ENCODE measurements around the gene ANP32B. TPM values are rescaled to one million over a fixed set of nuclear protein-coding genes. Genes with fewer than 3 reads are reported as not detected.

Gene ANP32B
- polyA plus RNA-seq, 1 of the 3 experiments (the other 2 are of a cell fraction) = 28.4 TPM

DNA sequence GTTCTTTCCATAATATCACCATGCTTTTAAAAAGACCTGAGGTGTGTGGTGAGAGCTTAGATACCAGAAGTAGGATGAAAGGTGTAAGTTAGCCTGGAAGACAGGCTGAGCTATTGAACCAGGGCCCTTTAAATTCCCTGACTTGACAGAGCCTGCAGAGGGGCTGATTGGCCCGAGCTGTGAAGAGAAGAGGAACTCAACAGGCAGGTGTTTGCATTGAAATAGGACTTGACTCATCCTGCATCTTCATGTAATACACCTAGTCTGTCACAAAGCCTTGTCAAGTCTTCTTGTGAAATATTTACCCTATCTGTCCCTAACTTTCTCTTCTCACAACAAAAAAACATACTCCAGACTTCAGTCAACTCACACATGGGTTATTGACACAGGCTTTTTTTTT, 16.6 kb upstream of the ANP32B start:
- no peaks in the 10 kb centered on the region for H3F3A ChIP-seq (replicated peaks; ENCODE audit: insufficient read depth)
- H3K9ac ChIP-seq = no peak overlapping the region
- ChIA-PET CTCF (interaction anchor here (1.0 kb wide), 1 partner anchor 11 kb away, joined by 3 read pairs; no protein-coding TSS in a partner anchor), POLR2A (no interaction called here)
- 40% methylated on average over 1 of the region's 1 CpG for WGBS (ENCODE audit: low lambda C conversion rate)
- no peaks in the 10 kb centered on the region for H3K36me3 ChIP-seq (replicated peaks in 1 of 2; ENCODE audit: control insufficient read depth in 1 of 2, insufficient read depth in 2 of 2, low read length in 1 of 2)
- no peak for TF ChIP-seq RXRA (IDR thresholded peaks at IDR 0.05; ENCODE audit: borderline replicate concordance, low read depth)
- H3K4me2 ChIP-seq = no peak overlapping the region
- no peaks in the 10 kb centered on the region for H3K4me1 ChIP-seq (ENCODE audit: control insufficient read depth in 1 of 2, insufficient read depth in 2 of 2, low read depth in 1 of 2, low read length in 1 of 2)
- no peaks in the 10 kb centered on the region for H3K79me2 ChIP-seq (ENCODE audit: insufficient read depth)
- H3K27ac ChIP-seq (ENCODE audit: low read depth in 2 of 2, low read length in 1 of 2) = no peak overlapping the region
- H3K4me3 ChIP-seq (ENCODE audit: low read depth in 2 of 2, low read length in 1 of 2) = no peak overlapping the region
- H3K27me3 ChIP-seq (ENCODE audit: insufficient read depth) = peaks cover 20% of the 10 kb centered on the region; the same call in 1 of the 2 replicates
- no peak for DNase-seq
- H2AFZ ChIP-seq (ENCODE audit: low read depth) = no peak overlapping the region
- no peaks in the 10 kb centered on the region for H3K9me2 ChIP-seq
- no peaks in the 10 kb centered on the region for H3K9me3 ChIP-seq
- H4K20me1 ChIP-seq (ENCODE audit: insufficient read depth) = no peaks in the 10 kb centered on the region

- no peaks in the 10 kb centered on the region for H3F3A ChIP-seq (replicated peaks; ENCODE audit: insufficient read depth)
- H3K36me3 ChIP-seq (replicated peaks in 1 of 2; ENCODE audit: control insufficient read depth in 1 of 2, insufficient read depth in 2 of 2, low read length in 1 of 2) = no peaks in the 10 kb centered on the region
- no peak overlapping the region for H3K4me2 ChIP-seq
- ChIA-PET CTCF (interaction anchor here (0.6 kb wide), 1 partner anchor 13 kb away, joined by 3 read pairs; no protein-coding TSS in a partner anchor), POLR2A (no interaction called here)
- H3K9ac ChIP-seq = no peak overlapping the region
- H3K9me3 ChIP-seq = no peaks in the 10 kb centered on the region
- TF ChIP-seq, protein P1, sequence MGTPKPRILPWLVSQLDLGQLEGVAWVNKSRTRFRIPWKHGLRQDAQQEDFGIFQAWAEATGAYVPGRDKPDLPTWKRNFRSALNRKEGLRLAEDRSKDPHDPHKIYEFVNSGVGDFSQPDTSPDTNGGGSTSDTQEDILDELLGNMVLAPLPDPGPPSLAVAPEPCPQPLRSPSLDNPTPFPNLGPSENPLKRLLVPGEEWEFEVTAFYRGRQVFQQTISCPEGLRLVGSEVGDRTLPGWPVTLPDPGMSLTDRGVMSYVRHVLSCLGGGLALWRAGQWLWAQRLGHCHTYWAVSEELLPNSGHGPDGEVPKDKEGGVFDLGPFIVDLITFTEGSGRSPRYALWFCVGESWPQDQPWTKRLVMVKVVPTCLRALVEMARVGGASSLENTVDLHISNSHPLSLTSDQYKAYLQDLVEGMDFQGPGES (IDR thresholded peaks at IDR 0.05; ENCODE audit: low read depth, low read length) = no peak
- no peak for TF ChIP-seq MAX (IDR thresholded peaks at IDR 0.05; ENCODE audit: low read depth)
- TF ChIP-seq EZH2phosphoT487 (IDR thresholded peaks at IDR 0.05; ENCODE audit: borderline replicate concordance, low read depth) = no peak
- TF ChIP-seq POLR2AphosphoS5 (IDR thresholded peaks at IDR 0.05; ENCODE audit: low read depth, low read length) = no peak
- TF ChIP-seq YY1 (IDR thresholded peaks at IDR 0.05; ENCODE audit: low read depth) = no peak
- no peak overlapping the region for H3K4me3 ChIP-seq (ENCODE audit: low read depth in 2 of 2, low read length in 1 of 2)
- no peak for DNase-seq
- no peaks in the 10 kb centered on the region for H3K4me1 ChIP-seq (ENCODE audit: control insufficient read depth in 1 of 2, insufficient read depth in 2 of 2, low read depth in 1 of 2, low read length in 1 of 2)
- H3K9me2 ChIP-seq = no peaks in the 10 kb centered on the region
- H3K27me3 ChIP-seq (ENCODE audit: insufficient read depth) = peaks cover 28% of the 10 kb centered on the region; the same call in 1 of the 2 replicates
- no peaks in the 10 kb centered on the region for H3K79me2 ChIP-seq (ENCODE audit: insufficient read depth)
- WGBS (ENCODE audit: low lambda C conversion rate) = 59% methylated on average over 2 of the region's 2 CpGs
- H2AFZ ChIP-seq (ENCODE audit: low read depth) = no peak overlapping the region
- no peak overlapping the region for H3K27ac ChIP-seq (ENCODE audit: low read depth in 2 of 2, low read length in 1 of 2)
- no peaks in the 10 kb centered on the region for H4K20me1 ChIP-seq (ENCODE audit: insufficient read depth)
Observed at GRCh38 chr9:97969014-97969413, 14.1 kb upstream of the ANP32B start.

DNA sequence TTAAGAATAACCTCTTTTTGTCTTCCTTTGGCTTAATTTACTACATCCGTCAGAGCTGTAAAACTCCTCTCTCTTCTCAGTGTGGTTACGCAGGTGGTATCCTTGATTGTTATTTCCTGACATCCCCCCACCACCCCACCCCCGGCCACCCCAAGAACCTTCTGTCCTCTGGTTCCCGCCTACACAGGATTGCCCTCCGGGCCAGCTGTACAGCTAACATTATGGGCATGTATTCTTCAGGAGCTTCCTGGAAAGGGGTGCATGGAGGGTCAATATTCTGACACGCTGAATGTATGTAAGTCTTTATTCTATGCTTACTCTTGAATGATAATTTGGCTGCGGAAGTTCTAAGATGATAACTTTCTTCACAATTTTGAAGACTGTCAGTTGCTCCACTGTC, 13.0 kb upstream of the ANP32B start:
- Histone ChIP-seq H4K20me1 (ENCODE audit: insufficient read depth) (no peaks in the 10 kb centered on the region), H3K36me3 (replicated peaks in 1 of 2; ENCODE audit: control insufficient read depth in 1 of 2, insufficient read depth in 2 of 2, low read length in 1 of 2) (no peaks in the 10 kb centered on the region), H3K27ac (ENCODE audit: low read depth in 2 of 2, low read length in 1 of 2) (no peak overlapping the region), H2AFZ (ENCODE audit: low read depth) (no peak overlapping the region), H3K9ac (no peak overlapping the region), H3K4me3 (ENCODE audit: low read depth in 2 of 2, low read length in 1 of 2) (no peak overlapping the region), H3K4me2 (no peak overlapping the region), H3K9me2 (no peaks in the 10 kb centered on the region), H3F3A (replicated peaks; ENCODE audit: insufficient read depth) (no peaks in the 10 kb centered on the region), H3K79me2 (ENCODE audit: insufficient read depth) (no peaks in the 10 kb centered on the region), H3K9me3 (no peaks in the 10 kb centered on the region), H3K4me1 (ENCODE audit: control insufficient read depth in 1 of 2, insufficient read depth in 2 of 2, low read depth in 1 of 2, low read length in 1 of 2) (no peaks in the 10 kb centered on the region), H3K27me3 (ENCODE audit: insufficient read depth) (peaks cover 25% of the 10 kb centered on the region; the same call in 1 of the 2 replicates)
- ChIA-PET CTCF (interaction anchor here (0.8 to 2.9 kb wide), 2 partner anchors 13 to 47 kb away, joined by 3 to 16 read pairs; partner anchors contain the start of gene ANP32B), POLR2A (no interaction called here)
- WGBS (ENCODE audit: low lambda C conversion rate) = 64% methylated on average over 7 of the region's 7 CpGs
- DNase-seq = no peak
- TF ChIP-seq YY1 (IDR thresholded peaks at IDR 0.05; ENCODE audit: low read depth) = no peak
- no peak for TF ChIP-seq CHD2 (IDR thresholded peaks at IDR 0.05; ENCODE audit: low read length, partially characterized antibody)
- no peak for TF ChIP-seq SIN3A (IDR thresholded peaks at IDR 0.05; ENCODE audit: borderline replicate concordance, low read depth, low read length)
- TF ChIP-seq EP300 (IDR thresholded peaks at IDR 0.05; ENCODE audit: borderline replicate concordance in 1 of 2, low read depth in 1 of 2, low read length in 1 of 2) = no peak
- no peak for TF ChIP-seq GABPA (IDR thresholded peaks at IDR 0.05; ENCODE audit: low read depth)

Measured in SK-N-SH (cell line).